CD14-positive monocyte (primary cell): ENCODE data around the gene GALNT18. TPM values are rescaled to one million over a fixed set of nuclear protein-coding genes. Genes with fewer than 3 reads are reported as not detected.

ENCODE experiments used
- DNase-seq, 3 donors: peaks; one replicate each; pipeline ENCODE4 v3.0.0-alpha.2; 2011 to 2022
- H2AFZ ChIP-seq: 2 replicates; pipeline ENCODE4 v1.6.0; 2012; ENCODE audit warnings: mild to moderate bottlenecking, low read depth, low read length, inconsistent platforms; ENCODE audit not compliant: insufficient read depth, poor library complexity, severe bottlenecking
- H3K27ac ChIP-seq, 2 donors: 1 replicate in 1 of 2; 2 replicates in 1 of 2; pipeline ENCODE4 v1.5.1; 2012 to 2013; ENCODE audit warnings: low read length in 2 of 2, control low read depth in 1 of 2, inconsistent platforms in 1 of 2, low read depth in 1 of 2, mild to moderate bottlenecking in 1 of 2
- H3K27me3 ChIP-seq, 2 donors: one replicate each; pipeline versions ENCODE4 v1.6.0 to v1.6.1; 2011 to 2013; ENCODE audit warnings: low read length in 2 of 2; ENCODE audit not compliant: control insufficient read depth in 2 of 2, insufficient read depth in 2 of 2
- H3K36me3 ChIP-seq, 2 donors: replicated peaks in 1 of 2; 1 replicate in 1 of 2; 2 replicates in 1 of 2; pipeline versions ENCODE4 v1.5.1 to v1.6.1; 2012 to 2013; ENCODE audit warnings: low read length in 2 of 2, control low read depth in 1 of 2, inconsistent platforms in 1 of 2, mild to moderate bottlenecking in 1 of 2; ENCODE audit not compliant: insufficient read depth in 2 of 2, control insufficient read depth in 1 of 2
- H3K4me1 ChIP-seq, 2 donors: 1 replicate in 1 of 2; 2 replicates in 1 of 2; pipeline versions ENCODE4 v1.5.1 to v1.6.1; 2012 to 2013; ENCODE audit warnings: low read length in 2 of 2, control low read depth in 1 of 2, inconsistent platforms in 1 of 2, mild to moderate bottlenecking in 1 of 2, moderate library complexity in 1 of 2; ENCODE audit not compliant: insufficient read depth in 2 of 2, control insufficient read depth in 1 of 2
- H3K4me2 ChIP-seq: replicated peaks from 2 replicates; pipeline ENCODE3; 2012; ENCODE audit warnings: low read length, moderate library complexity, mild to moderate bottlenecking; ENCODE audit not compliant: poor library complexity, severe bottlenecking; ENCODE audit errors: extremely low read depth
- H3K4me3 ChIP-seq, 3 experiments: fragments of 200-600 bp in 1 of 3; sonication (generic) in 1 of 3; replicated peaks in 1 of 3; 1 replicate in 2 of 3; 2 replicates in 1 of 3; pipeline ENCODE4 v1.5.1; 2011 to 2013; ENCODE audit warnings: low read length in 3 of 3, mild to moderate bottlenecking in 3 of 3, control low read depth in 2 of 3, low read depth in 2 of 3, inconsistent platforms in 1 of 3, moderate library complexity in 1 of 3
- H3K79me2 ChIP-seq: 2 replicates; pipeline ENCODE4 v1.6.0; 2012; ENCODE audit warnings: mild to moderate bottlenecking, control low read depth, inconsistent platforms, low read length, moderate library complexity; ENCODE audit not compliant: insufficient read depth
- H3K9ac ChIP-seq: 2 replicates; pipeline ENCODE4 v1.6.0; 2017; ENCODE audit warnings: low read length, mild to moderate bottlenecking; ENCODE audit not compliant: insufficient read depth, poor library complexity, severe bottlenecking
- H3K9me3 ChIP-seq, 2 donors: replicated peaks in 1 of 2; 1 replicate in 1 of 2; 2 replicates in 1 of 2; pipeline versions ENCODE4 v1.5.1 to v1.6.1; 2012 to 2013; ENCODE audit warnings: low read length in 2 of 2, control low read depth in 1 of 2; ENCODE audit not compliant: control insufficient read depth in 1 of 2, insufficient read depth in 1 of 2
- H4K20me1 ChIP-seq: 2 replicates; pipeline ENCODE4 v1.6.0; 2012; ENCODE audit warnings: mild to moderate bottlenecking, low read length, control low read depth, moderate library complexity; ENCODE audit not compliant: insufficient read depth
- H3K27ac Mint-ChIP-seq, 7 donors: one replicate each; pipeline ENCODE4 v1.8.0; 2020; ENCODE audit warnings: mild to moderate bottlenecking in 7 of 7, mixed read lengths in 7 of 7, moderate library complexity in 6 of 7, inconsistent platforms in 2 of 7
- H3K27me3 Mint-ChIP-seq, 3 donors: one replicate each; pipeline ENCODE4 v1.8.0; 2021 to 2022; ENCODE audit warnings: low read depth in 3 of 3, mild to moderate bottlenecking in 3 of 3, mixed read lengths in 3 of 3, moderate library complexity in 3 of 3, inconsistent platforms in 1 of 3
- H3K36me3 Mint-ChIP-seq, 2 donors: one replicate each; pipeline ENCODE4 v1.8.0; 2020; ENCODE audit warnings: mixed read lengths in 2 of 2, inconsistent platforms in 1 of 2, mild to moderate bottlenecking in 1 of 2
- H3K4me1 Mint-ChIP-seq: one replicate; pipeline ENCODE4 v1.8.0; 2020; ENCODE audit warnings: mild to moderate bottlenecking, mixed read lengths
- H3K4me3 Mint-ChIP-seq, 2 donors: one replicate each; pipeline ENCODE4 v1.8.0; 2020; ENCODE audit warnings: mild to moderate bottlenecking in 2 of 2, mixed read lengths in 2 of 2, moderate library complexity in 1 of 2
- H3K9me3 Mint-ChIP-seq, 7 donors: one replicate each; pipeline ENCODE4 v1.8.0; 2020 to 2022; ENCODE audit warnings: mixed read lengths in 7 of 7, mild to moderate bottlenecking in 6 of 7, moderate library complexity in 6 of 7, inconsistent platforms in 2 of 7
- WGBS: methylation state at CpG from one replicate; pipeline ENCODE4 v1.1.5; 2013; ENCODE audit warnings: missing lambda C conversion rate; ENCODE audit not compliant: insufficient coverage; 5-methylcytosine and 5-hydroxymethylcytosine counted together
- intact Hi-C, 2 donors: fragments of 100-400 bp; cut with micrococcal nuclease; formaldehyde crosslinking; loops; one replicate each; pipeline versions ENCODE4 v1.15.0 to v1.15.1; 2023
- polyA plus RNA-seq, 3 donors: library from polyadenylated mRNA; depleted of rRNA in 1 of 3; unstranded in 2 of 3; stranded (reverse) in 1 of 3; fragments of 300-500 nt in 2 of 3; fragments of >200 nt in 1 of 3; fragmentation: Illumina TruSeq in 2 of 3; gene quantifications; 1 replicate in 2 of 3; 2 replicates in 1 of 3; pipeline ENCODE4 v1.2.3, GENCODE V29; 2012 to 2021
- TF ChIP-seq, protein P1 (sequence below): fragments of 200-600 bp; IDR thresholded peaks from one replicate; pipeline ENCODE4 v1.8.0; 2022; ENCODE audit warnings: antibody characterized with exemption, mild to moderate bottlenecking

Gene GALNT18
- polyA plus RNA-seq, 3 donors = not detected

DNA sequence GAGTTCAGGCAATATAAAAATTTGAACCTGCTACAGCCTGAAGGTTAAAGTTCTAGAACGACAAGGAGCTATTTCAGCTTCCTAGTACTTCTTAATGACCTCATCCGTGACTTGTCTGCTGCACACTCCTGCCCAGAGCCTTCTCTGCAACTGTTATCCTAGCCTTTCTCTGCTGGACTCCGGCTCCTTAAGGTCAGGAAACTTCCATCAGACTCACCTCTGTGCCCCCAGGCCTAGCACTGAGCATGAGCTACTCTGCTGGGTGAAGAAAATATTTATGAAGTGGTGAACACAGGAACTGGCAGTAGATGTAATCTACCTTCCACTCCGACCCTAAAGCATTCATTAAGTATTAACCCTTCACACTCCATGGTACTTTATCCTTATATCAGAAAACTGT is 287.2 kb downstream of the GALNT18 start:
- H3K79me2 ChIP-seq = no peaks in the 10 kb centered on the region
- intact Hi-C loops = no loop called here
- H4K20me1 ChIP-seq = no peaks in the 10 kb centered on the region
- Mint-ChIP-seq H3K27ac (no peak overlapping the region), H3K9me3 (peaks cover 0 to 7% (median 0%) of the 10 kb centered on the region in 7 donors), H3K4me1 (no peaks in the 10 kb centered on the region), H3K27me3 (peaks cover 0 to 14% (median 2%) of the 10 kb centered on the region in 3 donors), H3K36me3 (no peaks in the 10 kb centered on the region), H3K4me3 (no peak overlapping the region)
- no peak overlapping the region for H2AFZ ChIP-seq
- H3K36me3 ChIP-seq = no peaks in the 10 kb centered on the region
- no peak for DNase-seq
- no peak overlapping the region for H3K9ac ChIP-seq
- no peak overlapping the region for H3K4me3 ChIP-seq
- H3K9me3 ChIP-seq = no peaks in the 10 kb centered on the region
- H3K27me3 ChIP-seq = no peaks in the 10 kb centered on the region
- WGBS = 90% methylated on average over 2 of the region's 4 CpGs
- TF ChIP-seq, protein P1, sequence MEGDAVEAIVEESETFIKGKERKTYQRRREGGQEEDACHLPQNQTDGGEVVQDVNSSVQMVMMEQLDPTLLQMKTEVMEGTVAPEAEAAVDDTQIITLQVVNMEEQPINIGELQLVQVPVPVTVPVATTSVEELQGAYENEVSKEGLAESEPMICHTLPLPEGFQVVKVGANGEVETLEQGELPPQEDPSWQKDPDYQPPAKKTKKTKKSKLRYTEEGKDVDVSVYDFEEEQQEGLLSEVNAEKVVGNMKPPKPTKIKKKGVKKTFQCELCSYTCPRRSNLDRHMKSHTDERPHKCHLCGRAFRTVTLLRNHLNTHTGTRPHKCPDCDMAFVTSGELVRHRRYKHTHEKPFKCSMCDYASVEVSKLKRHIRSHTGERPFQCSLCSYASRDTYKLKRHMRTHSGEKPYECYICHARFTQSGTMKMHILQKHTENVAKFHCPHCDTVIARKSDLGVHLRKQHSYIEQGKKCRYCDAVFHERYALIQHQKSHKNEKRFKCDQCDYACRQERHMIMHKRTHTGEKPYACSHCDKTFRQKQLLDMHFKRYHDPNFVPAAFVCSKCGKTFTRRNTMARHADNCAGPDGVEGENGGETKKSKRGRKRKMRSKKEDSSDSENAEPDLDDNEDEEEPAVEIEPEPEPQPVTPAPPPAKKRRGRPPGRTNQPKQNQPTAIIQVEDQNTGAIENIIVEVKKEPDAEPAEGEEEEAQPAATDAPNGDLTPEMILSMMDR = no peak
- no peak overlapping the region for H3K4me2 ChIP-seq
- H3K27ac ChIP-seq = no peak overlapping the region
- H3K4me1 ChIP-seq = no peaks in the 10 kb centered on the region

DNA sequence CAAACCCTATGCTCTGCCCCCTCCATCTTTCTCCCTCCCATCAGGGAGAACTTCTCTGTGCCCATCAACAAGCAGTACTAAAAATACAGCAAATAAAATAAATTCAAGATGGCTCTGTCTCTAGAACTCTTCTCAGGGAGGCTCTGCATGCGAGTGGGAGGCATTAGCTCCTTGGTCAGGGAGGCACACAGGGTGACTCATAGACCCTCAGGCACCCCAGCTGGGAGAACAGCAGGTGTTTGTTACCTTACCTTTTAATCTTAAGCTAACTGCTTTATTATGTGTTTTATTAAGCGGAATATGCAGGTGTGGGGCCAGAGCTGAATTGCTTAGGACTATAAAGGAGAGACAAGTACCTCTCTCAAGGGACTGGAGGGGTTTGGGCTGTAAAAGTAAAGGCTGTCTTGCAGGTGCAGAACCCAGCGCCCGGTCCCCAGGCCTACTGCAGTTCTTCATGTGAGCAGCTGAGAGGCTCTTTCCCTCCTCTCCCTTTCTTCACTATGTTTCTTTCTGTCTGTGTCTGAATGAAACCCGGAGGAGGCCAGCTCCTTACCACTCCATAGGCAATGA is 289.6 kb downstream of the GALNT18 start:
- no peaks in the 10 kb centered on the region for H3K79me2 ChIP-seq
- no peaks in the 10 kb centered on the region for H3K36me3 ChIP-seq
- H3K4me1 ChIP-seq = no peaks in the 10 kb centered on the region
- no peaks in the 10 kb centered on the region for H3K4me1 Mint-ChIP-seq
- H3K27me3 ChIP-seq = no peaks in the 10 kb centered on the region
- H3K36me3 Mint-ChIP-seq = no peaks in the 10 kb centered on the region
- peaks cover 0 to 3% (median 0%) of the 10 kb centered on the region in 7 donors for H3K9me3 Mint-ChIP-seq
- no peak for DNase-seq
- H3K4me3 Mint-ChIP-seq = no peak overlapping the region
- H3K4me2 ChIP-seq = no peak overlapping the region
- no peak overlapping the region for H3K9ac ChIP-seq
- no peaks in the 10 kb centered on the region for H4K20me1 ChIP-seq
- H3K27me3 Mint-ChIP-seq = peaks cover 0 to 9% (median 3%) of the 10 kb centered on the region in 3 donors
- no peak overlapping the region for H3K4me3 ChIP-seq
- 100% methylated on average over 2 of the region's 5 CpGs for WGBS
- H3K9me3 ChIP-seq = no peaks in the 10 kb centered on the region
- H3K27ac ChIP-seq = no peak overlapping the region
- intact Hi-C loops = no loop called here
- H2AFZ ChIP-seq = no peak overlapping the region
- H3K27ac Mint-ChIP-seq = no peak overlapping the region
- TF ChIP-seq, protein P1 = no peak
